Measurements from ENCODE around the gene ASXL3. TPM values are rescaled to one million over a fixed set of nuclear protein-coding genes. Genes with fewer than 3 reads are reported as not detected.

Gene ASXL3
- total and polyA plus RNA-seq, 2 donors (not counting 1 experiment from before 2014, with no cell fraction given): 0.02 TPM; not detected in 1

DNA sequence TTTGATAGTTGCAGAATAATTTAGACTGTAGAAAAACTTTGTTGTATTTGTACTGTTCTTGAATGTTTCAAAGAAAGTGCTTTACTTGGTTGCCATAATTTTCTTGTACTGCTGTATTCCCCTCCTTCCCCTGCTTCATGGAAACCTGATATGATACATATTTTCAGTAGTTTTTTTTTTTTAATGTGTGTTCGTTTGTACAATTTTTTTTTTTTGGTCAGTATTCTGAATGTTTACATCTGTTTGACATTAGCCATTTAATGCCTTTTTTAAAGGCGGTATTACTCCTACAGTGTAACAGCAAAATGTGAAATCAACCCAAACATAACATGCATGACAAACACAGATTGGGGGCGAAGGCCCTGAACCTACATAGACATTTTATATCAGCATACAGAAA is 172.3 kb downstream of the ASXL3 start:
- Mint-ChIP-seq H3K4me1 (no peaks in the 10 kb centered on the region), H3K9me3 (ENCODE audit: insufficient read depth) (no peaks in the 10 kb centered on the region), H3K27ac (no peak overlapping the region), H3K27me3 (no peaks in the 10 kb centered on the region), H3K4me3 (no peak overlapping the region)
- H2AFZ ChIP-seq (ENCODE audit: insufficient read depth, low read depth, low read length, poor library complexity, severe bottlenecking): no peak overlapping the region
- H3K27ac ChIP-seq (ENCODE audit: low read length in 2 of 2): no peak overlapping the region
- ATAC-seq (ENCODE audit: low read depth): no peak
- no peaks in the 10 kb centered on the region for H3K27me3 ChIP-seq (replicated peaks in 1 of 4; ENCODE audit: control extremely low read depth in 1 of 4, control insufficient read depth in 3 of 4, insufficient read depth in 4 of 4, low read length in 3 of 4)
- POLR2A ChIA-PET: no interaction called here
- CTCF ChIA-PET: no interaction called here
- intact Hi-C loops (cut with micrococcal nuclease): no loop called here
- no CpG with 5 or more reads among the region's 3 CpGs for WGBS (ENCODE audit: insufficient coverage)
- DNase-seq: no peak
- no peak overlapping the region for H3K4me3 ChIP-seq (ENCODE audit: control extremely low read depth in 1 of 5, extremely low read depth in 1 of 5, insufficient read depth in 1 of 5, low read depth in 2 of 5, low read length in 4 of 5)
- no peaks in the 10 kb centered on the region for H4K20me1 ChIP-seq (ENCODE audit: control insufficient read depth, insufficient read depth, low read length, poor library complexity, severe bottlenecking)
- H3K4me1 ChIP-seq (ENCODE audit: control insufficient read depth in 2 of 2, insufficient read depth in 2 of 2, low read length in 2 of 2): no peaks in the 10 kb centered on the region
- no peak overlapping the region for H3K9ac ChIP-seq (ENCODE audit: low read length)
- no peaks in the 10 kb centered on the region for H3K36me3 ChIP-seq (replicated peaks in 1 of 2; ENCODE audit: control extremely low read depth in 1 of 2, control insufficient read depth in 1 of 2, extremely low read depth in 1 of 2, insufficient read depth in 2 of 2, low read length in 1 of 2)
- H3K79me2 ChIP-seq (ENCODE audit: control insufficient read depth, insufficient read depth, low read length): no peaks in the 10 kb centered on the region
- peaks cover 0 to 3% (median 0%) of the 10 kb centered on the region in 3 donors for H3K9me3 ChIP-seq (ENCODE audit: control extremely low read depth in 1 of 3, control insufficient read depth in 2 of 3, insufficient read depth in 1 of 3, low read length in 2 of 3)
- TF ChIP-seq EZH2 (IDR thresholded peaks at IDR 0.05; ENCODE audit: borderline replicate concordance, insufficient read depth, low read depth, low read length, poor library complexity, severe bottlenecking): no peak
- TF ChIP-seq, protein P1, sequence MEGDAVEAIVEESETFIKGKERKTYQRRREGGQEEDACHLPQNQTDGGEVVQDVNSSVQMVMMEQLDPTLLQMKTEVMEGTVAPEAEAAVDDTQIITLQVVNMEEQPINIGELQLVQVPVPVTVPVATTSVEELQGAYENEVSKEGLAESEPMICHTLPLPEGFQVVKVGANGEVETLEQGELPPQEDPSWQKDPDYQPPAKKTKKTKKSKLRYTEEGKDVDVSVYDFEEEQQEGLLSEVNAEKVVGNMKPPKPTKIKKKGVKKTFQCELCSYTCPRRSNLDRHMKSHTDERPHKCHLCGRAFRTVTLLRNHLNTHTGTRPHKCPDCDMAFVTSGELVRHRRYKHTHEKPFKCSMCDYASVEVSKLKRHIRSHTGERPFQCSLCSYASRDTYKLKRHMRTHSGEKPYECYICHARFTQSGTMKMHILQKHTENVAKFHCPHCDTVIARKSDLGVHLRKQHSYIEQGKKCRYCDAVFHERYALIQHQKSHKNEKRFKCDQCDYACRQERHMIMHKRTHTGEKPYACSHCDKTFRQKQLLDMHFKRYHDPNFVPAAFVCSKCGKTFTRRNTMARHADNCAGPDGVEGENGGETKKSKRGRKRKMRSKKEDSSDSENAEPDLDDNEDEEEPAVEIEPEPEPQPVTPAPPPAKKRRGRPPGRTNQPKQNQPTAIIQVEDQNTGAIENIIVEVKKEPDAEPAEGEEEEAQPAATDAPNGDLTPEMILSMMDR (IDR thresholded peaks at IDR 0.05): no peak
- H3K4me2 ChIP-seq (replicated peaks; ENCODE audit: low read depth, low read length, poor library complexity, severe bottlenecking): no peak overlapping the region

DNA sequence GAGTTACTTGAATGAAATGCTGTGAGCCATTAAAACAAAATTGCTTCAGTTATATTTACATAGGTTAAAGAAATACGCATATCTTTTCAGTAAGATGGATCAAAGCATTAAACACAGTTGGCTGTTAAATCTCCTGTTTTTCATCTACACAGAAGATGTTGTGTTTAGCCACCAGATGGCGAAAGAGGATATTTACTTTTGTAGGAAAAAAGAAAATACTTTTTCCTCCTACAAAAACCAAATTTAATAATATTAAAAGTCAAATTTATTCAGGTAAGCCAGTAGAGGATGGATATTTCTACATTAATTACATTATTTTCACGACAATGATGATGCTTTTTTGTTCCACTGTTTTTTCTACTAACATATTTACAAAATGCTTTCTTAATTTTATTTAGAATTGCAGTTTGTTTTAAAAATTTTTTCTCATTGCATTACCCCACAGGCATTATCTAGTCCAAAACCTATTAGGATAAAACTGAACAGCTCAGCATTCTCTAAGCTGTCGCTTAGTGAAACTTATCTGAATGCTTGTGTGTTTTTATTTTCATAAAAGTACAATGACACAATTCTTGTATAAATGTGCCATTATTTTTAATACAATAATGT is 173.7 kb downstream of the ASXL3 start:
- Histone ChIP-seq H3K9me3 (ENCODE audit: control extremely low read depth in 1 of 3, control insufficient read depth in 2 of 3, insufficient read depth in 1 of 3, low read length in 2 of 3) (no peaks in the 10 kb centered on the region), H3K4me2 (replicated peaks; ENCODE audit: low read depth, low read length, poor library complexity, severe bottlenecking) (no peak overlapping the region), H3K4me3 (ENCODE audit: control extremely low read depth in 1 of 5, extremely low read depth in 1 of 5, insufficient read depth in 1 of 5, low read depth in 2 of 5, low read length in 4 of 5) (no peak overlapping the region), H3K36me3 (replicated peaks in 1 of 2; ENCODE audit: control extremely low read depth in 1 of 2, control insufficient read depth in 1 of 2, extremely low read depth in 1 of 2, insufficient read depth in 2 of 2, low read length in 1 of 2) (no peaks in the 10 kb centered on the region), H3K79me2 (ENCODE audit: control insufficient read depth, insufficient read depth, low read length) (no peaks in the 10 kb centered on the region), H2AFZ (ENCODE audit: insufficient read depth, low read depth, low read length, poor library complexity, severe bottlenecking) (no peak overlapping the region), H3K4me1 (ENCODE audit: control insufficient read depth in 2 of 2, insufficient read depth in 2 of 2, low read length in 2 of 2) (no peaks in the 10 kb centered on the region), H3K9ac (ENCODE audit: low read length) (no peak overlapping the region), H3K27me3 (replicated peaks in 1 of 4; ENCODE audit: control extremely low read depth in 1 of 4, control insufficient read depth in 3 of 4, insufficient read depth in 4 of 4, low read length in 3 of 4) (no peaks in the 10 kb centered on the region), H3K27ac (ENCODE audit: low read length in 2 of 2) (no peak overlapping the region), H4K20me1 (ENCODE audit: control insufficient read depth, insufficient read depth, low read length, poor library complexity, severe bottlenecking) (no peaks in the 10 kb centered on the region)
- TF ChIP-seq, protein P1 (IDR thresholded peaks at IDR 0.05): no peak
- no peak for TF ChIP-seq EZH2 (IDR thresholded peaks at IDR 0.05; ENCODE audit: borderline replicate concordance, insufficient read depth, low read depth, low read length, poor library complexity, severe bottlenecking)
- Mint-ChIP-seq H3K27me3 (no peaks in the 10 kb centered on the region), H3K9me3 (ENCODE audit: insufficient read depth) (no peaks in the 10 kb centered on the region), H3K27ac (no peak overlapping the region), H3K4me3 (no peak overlapping the region), H3K4me1 (no peaks in the 10 kb centered on the region)
- CTCF ChIA-PET: no interaction called here
- no peak for ATAC-seq (ENCODE audit: low read depth)
- intact Hi-C loops (cut with micrococcal nuclease): no loop called here
- no CpG with 5 or more reads among the region's 4 CpGs for WGBS (ENCODE audit: insufficient coverage)
- no peak for DNase-seq
- POLR2A ChIA-PET: no interaction called here
